Measurements from ENCODE around the gene CTAGE15. TPM values are rescaled to one million over a fixed set of nuclear protein-coding genes. Genes with fewer than 3 reads are reported as not detected.
"Not testable (repeated sequence)": the region's sequence is repeated elsewhere in the genome, so short reads cannot be mapped to it uniquely, and the experiment has no call there.

The CTAGE15 gene
- total and polyA plus RNA-seq, 2 donors, result 0.08 to 3.5 TPM

- not testable (repeated sequence) for H3K4me3 ChIP-seq (ENCODE audit: low read depth, low read length); H3K27ac ChIP-seq (ENCODE audit: low read depth); H3K36me3 ChIP-seq (ENCODE audit: insufficient read depth); H3K4me1 ChIP-seq (ENCODE audit: insufficient read depth); DNase-seq (ENCODE audit: extremely low spot score)
- WGBS, result no CpG with 5 or more reads among the region's 2 CpGs
Observed at GRCh38 chr7:143603549-143603948, 31.9 kb downstream of the CTAGE15 start.

DNA sequence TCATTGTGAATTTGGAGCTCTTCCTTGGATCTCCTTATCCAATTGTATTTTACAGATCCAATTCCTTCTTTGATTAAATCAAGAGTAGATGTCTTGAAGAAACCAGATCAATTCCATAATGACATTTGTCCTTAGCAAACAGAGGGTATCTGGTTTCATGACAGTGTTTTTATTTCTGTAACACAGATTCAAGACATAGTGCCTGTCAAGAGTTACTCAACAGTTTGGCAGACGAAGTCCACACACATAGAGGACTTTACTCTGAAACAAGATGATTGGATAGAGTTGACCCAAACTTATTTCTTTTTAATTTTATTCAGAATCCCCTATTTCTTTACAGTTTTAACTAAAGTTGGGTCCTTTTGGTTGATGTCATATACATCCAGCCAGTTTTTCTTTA is 34.5 kb downstream of the CTAGE15 start:
- not testable (repeated sequence) for H3K4me3 ChIP-seq (ENCODE audit: low read depth, low read length); H3K36me3 ChIP-seq (ENCODE audit: insufficient read depth); H3K27ac ChIP-seq (ENCODE audit: low read depth); H3K4me1 ChIP-seq (ENCODE audit: insufficient read depth); DNase-seq (ENCODE audit: extremely low spot score)
- no CpG with 5 or more reads among the region's 1 CpG for WGBS

DNA sequence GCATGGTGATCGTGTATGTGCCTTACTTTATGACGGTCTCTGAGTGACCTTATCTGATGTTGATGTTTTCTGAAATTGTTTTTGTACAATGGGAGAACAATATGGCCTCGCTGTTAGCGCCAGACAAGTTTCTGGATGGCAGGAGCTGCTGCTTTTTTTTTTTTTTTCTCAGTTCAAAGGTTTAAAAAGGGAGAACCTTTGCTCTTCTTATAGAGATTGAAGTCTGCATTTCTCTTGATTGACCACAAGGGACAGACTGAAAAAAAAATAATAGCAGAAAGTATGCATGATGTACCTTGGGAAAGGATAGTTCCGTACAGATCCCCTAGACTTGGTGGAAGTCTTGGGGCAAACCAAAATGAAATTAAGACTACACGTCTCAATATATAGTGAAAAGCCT is 43.9 kb downstream of the CTAGE15 start:
- not testable (repeated sequence) for H3K36me3 ChIP-seq (ENCODE audit: insufficient read depth); H3K4me3 ChIP-seq (ENCODE audit: low read depth, low read length); DNase-seq (ENCODE audit: extremely low spot score); H3K4me1 ChIP-seq (ENCODE audit: insufficient read depth); H3K27ac ChIP-seq (ENCODE audit: low read depth)
- WGBS, result 93% methylated on average over 2 of the region's 6 CpGs

- H3K4me1 ChIP-seq (ENCODE audit: insufficient read depth); H3K36me3 ChIP-seq (ENCODE audit: insufficient read depth); H3K4me3 ChIP-seq (ENCODE audit: low read depth, low read length); H3K27ac ChIP-seq (ENCODE audit: low read depth); DNase-seq (ENCODE audit: extremely low spot score): not testable (repeated sequence)
- WGBS, result no CpG with 5 or more reads among the region's 1 CpG
Observed at GRCh38 chr7:143617204-143617603, 45.6 kb downstream of the CTAGE15 start.

DNA sequence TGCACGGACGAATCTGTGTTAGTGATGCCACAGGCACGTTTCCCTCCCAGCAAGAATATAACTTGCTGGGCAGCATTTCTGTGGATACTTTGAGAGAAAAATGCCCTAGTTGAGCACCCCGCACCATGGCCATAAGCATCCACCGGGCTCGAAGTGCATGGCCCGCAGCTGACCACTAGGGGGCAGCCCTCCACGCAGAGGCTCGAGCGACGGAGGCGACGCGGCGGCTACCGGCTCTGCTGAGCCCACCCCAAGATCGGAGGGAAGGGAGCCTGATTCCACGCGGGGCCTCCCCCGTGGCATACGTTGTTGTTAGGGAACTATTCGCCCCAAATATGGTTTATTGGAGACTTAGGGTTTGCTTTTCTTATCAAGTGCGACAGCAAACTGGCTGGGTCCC is 48.5 kb downstream of the CTAGE15 start:
- H3K36me3 ChIP-seq (ENCODE audit: insufficient read depth); H3K4me1 ChIP-seq (ENCODE audit: insufficient read depth); H3K4me3 ChIP-seq (ENCODE audit: low read depth, low read length); DNase-seq (ENCODE audit: extremely low spot score); H3K27ac ChIP-seq (ENCODE audit: low read depth): not testable (repeated sequence)
- no CpG with 5 or more reads among the region's 23 CpGs for WGBS

DNA sequence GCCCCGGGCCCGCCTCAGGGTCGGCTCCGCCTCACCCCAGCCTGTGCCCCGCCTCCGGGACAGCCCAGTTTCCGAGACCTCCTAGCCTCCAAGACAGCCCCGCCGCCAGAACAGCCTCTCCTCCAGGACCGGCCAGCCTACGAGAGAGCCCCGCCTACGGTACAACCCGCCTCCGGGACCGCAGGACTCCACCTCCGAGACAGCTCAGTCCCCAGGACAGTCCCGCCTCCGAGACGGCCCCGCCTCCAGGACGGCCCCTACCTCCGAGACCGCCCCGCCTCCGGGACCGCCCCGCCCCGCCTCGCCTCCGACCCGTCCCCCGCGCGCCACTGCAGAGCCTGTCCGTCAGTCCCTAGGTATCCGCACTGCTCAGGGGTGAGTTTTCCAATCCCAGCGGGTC is 49.0 kb downstream of the CTAGE15 start, which contains the start of gene TCAF2:
Gene TCAF2, plus strand, starts transcription at position 329 of the 400 bp plus-strand sequence.
- not testable (repeated sequence) for H3K27ac ChIP-seq (ENCODE audit: low read depth); H3K36me3 ChIP-seq (ENCODE audit: insufficient read depth); H3K4me1 ChIP-seq (ENCODE audit: insufficient read depth); DNase-seq (ENCODE audit: extremely low spot score); H3K4me3 ChIP-seq (ENCODE audit: low read depth, low read length)
- 1% methylated on average over 11 of the region's 38 CpGs for WGBS

DNA sequence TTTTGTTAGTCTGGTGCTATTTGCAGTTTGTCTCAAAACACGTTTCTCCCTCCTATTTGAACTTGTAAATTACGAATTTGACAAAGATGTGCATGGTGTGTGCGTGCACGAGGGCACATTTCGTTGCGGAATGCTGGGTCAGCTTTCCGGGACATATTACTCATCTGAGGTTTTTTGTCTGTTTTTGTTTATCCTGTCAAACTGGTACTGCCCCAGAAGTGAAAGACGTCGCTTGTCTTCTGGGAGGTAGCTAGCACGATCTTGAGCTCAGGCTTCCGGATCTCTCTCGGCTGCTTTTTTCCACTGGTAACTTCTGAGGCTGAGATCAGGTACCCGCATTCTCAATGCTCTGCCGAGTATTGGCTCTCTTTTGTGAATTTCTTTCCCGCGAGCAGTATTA is 49.6 kb downstream of the CTAGE15 start:
- not testable (repeated sequence) for DNase-seq (ENCODE audit: extremely low spot score); H3K4me3 ChIP-seq (ENCODE audit: low read depth, low read length); H3K4me1 ChIP-seq (ENCODE audit: insufficient read depth); H3K36me3 ChIP-seq (ENCODE audit: insufficient read depth); H3K27ac ChIP-seq (ENCODE audit: low read depth)
- WGBS, result no CpG with 5 or more reads among the region's 16 CpGs

DNA sequence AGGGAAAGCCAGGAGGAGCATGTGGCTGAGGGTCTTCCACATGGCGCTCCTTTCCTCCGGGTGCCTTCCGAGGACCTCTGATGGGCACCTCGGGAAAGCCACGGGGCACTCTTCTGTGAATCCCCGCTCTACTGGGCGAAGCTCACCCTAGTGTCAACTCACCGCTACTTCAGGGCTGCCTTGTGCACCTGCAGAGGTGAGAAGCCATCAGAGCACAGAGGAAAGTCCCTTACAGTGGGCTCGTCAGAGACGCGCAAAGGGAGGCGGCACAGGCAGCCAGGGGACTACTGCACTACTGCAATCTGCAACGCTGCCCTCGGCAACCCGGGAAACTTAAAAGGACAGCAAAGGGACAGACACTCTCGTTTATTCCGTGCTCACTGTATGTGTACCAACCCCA is 50.5 kb downstream of the CTAGE15 start:
- H3K27ac ChIP-seq (ENCODE audit: low read depth); H3K36me3 ChIP-seq (ENCODE audit: insufficient read depth): not testable (repeated sequence)

More for the DNA sequence above, 50.5 kb downstream of the CTAGE15 start:
- WGBS, result no CpG with 5 or more reads among the region's 17 CpGs
- H3K4me3 ChIP-seq (ENCODE audit: low read depth, low read length); DNase-seq (ENCODE audit: extremely low spot score); H3K4me1 ChIP-seq (ENCODE audit: insufficient read depth): not testable (repeated sequence)

Small RNA genes within 50 kb of the gene (small RNA-seq; reads per million reads assigned to genes)
- gene AC073264.2, result not detected
- gene RNU6-162P, result not detected

Other genes with a start within 250 kb of the CTAGE15 start
- gene FAM131B, start 209.1 kb upstream of the CTAGE15 start, total RNA-seq, result 4.1 TPM
- gene FAM131B, start 209.1 kb upstream of the CTAGE15 start, polyA plus RNA-seq, result 3.2 TPM
- 37.9 TPM for gene ZYX, start 190.5 kb upstream of the CTAGE15 start, total RNA-seq
- 386 TPM for gene ZYX, start 190.5 kb upstream of the CTAGE15 start, polyA plus RNA-seq
- 3.2 TPM for gene EPHA1, start 162.9 kb upstream of the CTAGE15 start, total RNA-seq
- gene EPHA1, start 162.9 kb upstream of the CTAGE15 start, polyA plus RNA-seq, result 1.4 TPM
- 0.42 TPM for gene TAS2R60, start 128.3 kb upstream of the CTAGE15 start, total RNA-seq
- gene TAS2R60, start 128.3 kb upstream of the CTAGE15 start, polyA plus RNA-seq, result not detected
- gene TAS2R41, start 93.9 kb upstream of the CTAGE15 start, total RNA-seq, result not detected
- not detected for gene TAS2R41, start 93.9 kb upstream of the CTAGE15 start, polyA plus RNA-seq
- gene TCAF2, start 49.2 kb downstream of the CTAGE15 start, total RNA-seq, result 3.1 TPM
- gene TCAF2, start 49.2 kb downstream of the CTAGE15 start, polyA plus RNA-seq, result 3.1 TPM
- gene CTAGE6, start 185.9 kb downstream of the CTAGE15 start, total RNA-seq, result 3.4 TPM
- gene CTAGE6, start 185.9 kb downstream of the CTAGE15 start, polyA plus RNA-seq, result not detected